NOMO-1 treated with dmso at 0.1 percent for 144 hours (cell line): ENCODE results near the gene FHL1.
"Not testable (repeated sequence)": the region's sequence is repeated elsewhere in the genome, so short reads cannot be mapped to it uniquely, and the experiment has no call there.

ENCODE experiments used
- DNase-seq: peaks from one replicate; lab custom pipeline; 2025; ENCODE audit not compliant: unreplicated experiment; lab: John Stamatoyannopoulos, UW

Gene FHL1

DNA sequence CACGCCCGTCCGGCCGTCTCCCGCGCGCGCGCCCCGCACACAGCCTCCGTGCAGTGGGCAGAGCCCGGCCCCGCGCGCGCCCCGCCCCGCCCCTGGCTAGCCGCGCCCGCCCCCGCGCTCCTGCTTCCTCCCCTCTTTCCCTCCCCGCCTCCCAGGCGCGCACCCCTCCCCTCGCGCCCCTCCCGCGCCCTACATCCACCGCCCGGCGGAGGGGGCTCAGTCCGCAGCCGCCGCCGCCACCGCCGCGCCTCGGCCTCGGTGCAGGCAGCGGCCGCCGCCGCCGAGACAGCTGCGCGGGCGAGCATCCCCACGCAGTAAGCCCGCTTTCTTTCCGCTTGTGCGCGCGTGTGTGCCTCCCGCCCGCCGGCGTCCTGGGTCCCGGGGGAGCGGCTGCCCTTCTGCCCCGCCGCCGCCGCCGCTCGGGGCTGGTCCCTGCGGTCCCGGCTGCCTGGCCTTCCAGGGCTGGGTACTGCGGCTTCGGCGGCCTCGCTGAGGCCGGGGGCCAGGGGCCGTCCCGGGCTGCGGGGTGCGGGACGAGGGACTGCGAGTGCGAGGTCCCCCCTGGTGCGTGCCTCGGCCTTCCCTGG is at the start of gene FHL1:
FHL1 (plus strand) TSS at position 219 of the 587 bp plus-strand sequence.
- DNase-seq: no peak

DNA sequence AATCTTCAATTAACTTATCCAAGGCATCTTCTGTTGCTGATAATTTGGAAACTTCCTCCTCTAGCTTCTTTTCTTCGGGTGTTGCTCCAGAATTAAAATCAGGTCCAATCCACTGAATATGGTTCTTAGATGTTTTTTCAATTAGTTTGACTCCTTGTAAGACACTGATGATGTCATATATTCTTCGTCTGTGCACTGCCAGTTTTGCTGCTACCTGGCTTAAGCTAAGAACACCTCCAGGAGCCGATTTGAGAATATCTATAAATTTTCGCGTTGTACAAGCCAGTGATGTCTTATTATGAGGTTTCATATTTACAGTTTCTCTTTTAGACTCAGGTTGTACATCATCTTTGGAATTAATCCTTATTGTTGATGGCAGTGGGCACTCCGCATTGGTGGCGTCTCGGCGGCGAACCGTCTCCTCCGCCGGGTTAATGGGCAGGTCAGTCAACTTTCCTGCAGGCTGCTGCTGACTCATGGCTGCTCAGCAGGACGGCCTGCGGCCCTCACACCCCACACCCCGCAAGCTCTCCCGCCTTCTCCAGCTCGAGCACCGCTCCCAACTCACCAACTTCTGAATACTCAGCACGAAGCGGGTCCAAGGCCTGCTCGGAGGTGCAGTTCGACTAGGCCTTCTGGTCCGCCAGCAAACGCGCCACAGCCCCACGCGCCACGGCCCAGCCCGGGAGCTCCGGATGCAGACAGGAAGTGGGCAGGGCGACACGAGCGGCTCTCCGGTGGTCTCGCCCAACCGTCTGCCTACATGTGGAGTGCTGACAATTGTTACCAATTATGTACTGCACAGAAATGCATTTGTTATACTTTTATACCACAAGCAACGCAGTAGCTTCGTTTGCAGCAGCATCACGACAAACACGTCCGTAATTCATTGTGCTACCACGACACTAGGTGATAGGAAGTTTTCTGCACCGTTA is 49.2 kb upstream of the FHL1 start:
- DNase-seq: no peak

DNA sequence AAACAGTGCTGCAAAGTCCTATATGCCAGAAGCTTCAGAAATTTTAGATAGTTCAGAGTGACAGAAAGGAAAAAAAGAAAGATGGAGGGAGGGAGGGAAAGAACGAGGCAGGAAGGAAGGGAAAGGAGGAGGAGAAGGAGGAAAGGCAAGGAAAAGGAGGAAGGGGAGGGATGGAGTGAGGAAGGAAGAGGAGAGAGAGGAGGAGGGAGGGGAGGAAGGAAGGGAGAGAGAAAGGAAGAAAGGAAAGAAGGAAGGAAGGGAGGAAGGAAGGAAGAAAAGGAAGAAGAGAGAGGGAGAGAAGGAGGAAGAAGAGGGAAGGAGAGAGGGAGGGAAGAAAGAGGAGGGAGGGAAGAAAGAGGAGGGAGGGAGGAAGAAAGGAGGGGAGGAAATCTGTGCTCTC is 42.4 kb upstream of the FHL1 start:
- no peak for DNase-seq

DNA sequence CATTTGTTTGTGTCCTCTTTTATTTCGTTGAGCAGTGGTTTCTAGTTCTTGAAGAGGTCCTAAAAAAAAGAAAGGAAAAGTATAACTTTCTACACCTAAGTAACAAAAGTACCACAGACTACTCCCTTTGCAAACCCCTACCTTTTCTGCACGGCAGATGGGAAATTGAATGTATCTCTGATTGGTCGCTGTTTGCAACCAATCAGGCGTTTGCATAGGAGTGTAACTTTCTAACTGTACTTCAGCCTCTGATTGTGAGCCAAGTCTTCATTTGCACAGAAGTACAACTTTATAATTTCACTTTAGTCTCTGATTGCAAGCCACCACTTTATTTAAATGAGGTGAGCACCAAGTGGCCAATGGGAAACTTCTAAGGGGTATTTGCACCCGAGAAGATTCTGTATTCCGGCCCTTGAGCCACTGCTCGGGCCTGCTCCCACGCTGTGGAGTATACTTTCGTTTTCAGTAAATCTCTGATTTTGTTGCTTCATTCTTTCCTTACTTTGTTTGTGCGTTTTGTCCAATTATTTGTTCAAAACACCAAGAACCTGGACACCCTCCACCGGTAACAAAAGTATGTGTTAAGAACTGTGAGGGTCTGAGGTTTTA is 40.3 kb upstream of the FHL1 start:
- DNase-seq: no peak

DNA sequence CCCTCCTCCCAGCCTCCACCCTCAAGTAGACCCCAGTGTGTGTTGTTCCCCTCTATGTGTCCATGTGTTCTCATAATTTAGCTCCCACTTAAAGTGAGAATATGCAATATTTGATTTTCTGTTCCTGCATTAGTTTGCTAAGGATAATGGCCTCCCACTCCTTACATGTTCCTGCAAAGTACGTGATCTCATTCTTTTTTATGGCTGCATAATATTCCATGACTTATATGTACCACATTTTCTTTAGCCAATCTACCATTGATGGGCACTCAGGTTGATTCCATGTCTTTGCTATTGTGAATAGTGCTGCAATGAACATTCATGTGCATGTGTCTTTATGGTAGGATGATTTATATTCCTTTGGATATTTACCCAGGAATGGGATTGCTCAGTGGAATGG is 38.4 kb upstream of the FHL1 start:
- DNase-seq: not testable (repeated sequence)

DNA sequence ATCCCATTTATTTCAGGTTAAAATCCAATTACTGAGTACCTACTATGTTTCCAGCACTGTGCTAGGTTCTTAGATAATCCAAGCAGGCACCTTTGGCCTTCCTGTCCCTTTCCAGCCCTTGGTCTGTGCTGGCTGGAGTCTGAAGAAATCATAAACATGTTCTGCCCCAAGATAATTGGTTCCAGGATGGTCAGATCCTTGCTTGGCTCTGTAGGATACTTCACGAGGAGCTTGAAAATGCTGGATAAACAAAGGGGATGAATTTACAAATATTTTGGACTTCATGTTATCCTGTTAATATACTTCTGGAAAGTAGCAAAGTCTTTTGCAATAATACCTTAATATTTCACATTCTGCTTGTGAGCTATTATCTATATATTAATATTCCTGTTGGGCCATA is 35.0 kb upstream of the FHL1 start:
- no peak for DNase-seq

DNA sequence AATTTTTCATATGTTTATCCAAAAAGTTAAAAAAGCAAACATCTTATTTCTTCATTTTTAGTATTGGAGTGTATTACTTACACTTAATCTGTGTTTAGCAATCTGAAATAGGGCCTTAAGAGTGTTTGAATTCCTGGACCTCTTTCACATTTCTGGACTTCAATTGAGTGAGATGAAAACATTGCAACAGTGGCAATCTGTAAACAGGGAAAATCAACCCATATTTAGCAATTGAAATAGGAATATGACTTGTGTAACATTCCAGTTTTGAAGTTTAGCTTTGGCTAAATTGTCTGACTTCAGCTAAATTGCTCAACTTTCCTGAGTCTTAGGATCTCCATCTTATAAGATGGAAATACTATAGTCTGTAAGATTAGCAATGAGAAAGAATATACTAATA is 34.6 kb upstream of the FHL1 start:
- no peak for DNase-seq

DNA sequence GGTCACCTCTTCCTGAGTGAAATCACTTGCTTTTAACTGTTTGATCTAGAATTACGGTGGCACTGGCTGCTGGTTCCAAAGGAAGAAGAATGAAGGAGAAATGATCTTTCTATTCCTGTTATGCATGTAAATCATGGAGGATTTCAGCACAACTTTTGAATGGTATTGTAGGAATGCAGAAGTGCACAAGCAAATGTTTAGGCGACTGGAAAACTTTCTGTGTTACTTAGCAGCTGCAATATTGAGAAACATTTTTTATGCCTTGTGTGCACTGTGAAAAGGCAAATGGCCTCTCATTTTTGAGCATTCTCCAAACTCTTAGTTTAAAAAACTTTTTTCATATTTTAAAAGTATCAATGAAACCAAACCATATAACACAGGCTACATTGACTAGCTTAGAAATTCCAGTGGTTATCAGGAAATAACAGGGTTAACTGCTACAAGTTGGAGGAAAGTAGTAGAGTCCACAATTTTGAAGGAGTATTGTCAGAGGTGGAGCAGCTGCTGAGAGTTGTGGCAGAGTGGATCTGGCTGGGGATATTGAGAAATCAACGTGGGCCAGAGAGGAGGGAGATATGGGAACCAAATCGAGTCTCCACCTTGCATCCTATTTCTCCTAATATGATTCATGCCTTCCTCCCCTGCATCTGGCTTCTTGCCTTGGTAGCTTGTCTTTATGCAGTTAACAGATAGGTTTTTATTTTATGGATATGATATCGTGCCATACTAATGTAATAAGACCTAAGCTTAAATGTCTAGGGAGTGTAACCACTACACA is 32.0 kb upstream of the FHL1 start:
- no peak for DNase-seq

DNA sequence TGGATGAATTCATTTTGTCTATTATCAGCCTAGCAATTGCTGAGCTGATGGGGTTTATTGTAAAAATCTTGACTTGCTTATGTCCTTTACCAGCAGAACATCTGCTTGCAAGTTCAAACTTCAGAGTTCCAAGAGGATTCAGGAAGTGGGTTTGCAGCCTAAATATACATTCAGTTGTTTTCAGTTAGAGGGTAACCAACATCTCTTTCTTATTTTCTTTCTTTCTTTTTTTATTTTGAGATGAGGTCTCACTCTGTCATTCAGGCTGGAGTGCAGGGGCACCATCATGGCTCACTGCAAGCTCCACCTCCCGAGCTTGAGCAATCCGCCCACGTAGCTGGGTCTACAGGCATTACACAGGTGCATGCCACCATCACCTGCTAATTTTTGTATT is 31.4 kb upstream of the FHL1 start:
- no peak for DNase-seq

DNA sequence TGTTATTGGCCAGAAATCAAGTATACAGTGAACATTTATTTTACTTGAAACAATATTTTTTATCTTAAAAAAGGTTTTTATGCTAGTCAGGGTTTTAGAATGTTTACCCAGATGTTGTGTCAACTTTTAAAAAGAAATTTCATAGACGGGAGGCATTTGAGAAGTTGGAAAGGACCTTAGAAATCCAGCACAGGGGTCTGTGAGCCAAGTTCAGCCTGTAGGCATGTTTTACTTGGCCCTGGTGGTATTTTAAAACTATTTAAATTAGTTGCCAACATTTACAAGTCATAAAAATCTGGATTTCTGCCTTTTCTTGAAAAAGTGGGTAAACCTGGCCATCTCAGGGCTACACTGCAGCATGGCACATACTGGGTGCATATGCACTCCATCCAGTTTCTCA is 25.5 kb upstream of the FHL1 start:
- DNase-seq: no peak

DNA sequence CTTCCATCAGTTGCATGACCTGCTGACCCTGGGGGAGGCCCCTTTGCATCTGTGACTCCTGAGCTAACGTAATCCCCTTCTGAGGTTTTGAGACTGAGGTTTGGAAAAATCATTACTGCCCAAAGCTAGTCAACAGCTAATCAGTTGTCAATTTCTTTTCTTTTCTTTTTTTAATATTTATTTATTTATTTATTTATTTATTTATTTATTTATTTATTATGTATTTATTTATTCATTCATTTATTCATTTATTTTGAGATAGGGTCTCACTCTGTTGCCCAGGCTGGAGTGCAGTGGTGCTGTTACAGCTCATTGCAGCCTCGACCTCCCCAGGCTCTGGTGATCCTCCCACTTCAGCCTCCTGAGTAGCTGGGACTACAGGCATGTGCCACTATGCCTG is 25.1 kb upstream of the FHL1 start:
- DNase-seq: no peak

DNA sequence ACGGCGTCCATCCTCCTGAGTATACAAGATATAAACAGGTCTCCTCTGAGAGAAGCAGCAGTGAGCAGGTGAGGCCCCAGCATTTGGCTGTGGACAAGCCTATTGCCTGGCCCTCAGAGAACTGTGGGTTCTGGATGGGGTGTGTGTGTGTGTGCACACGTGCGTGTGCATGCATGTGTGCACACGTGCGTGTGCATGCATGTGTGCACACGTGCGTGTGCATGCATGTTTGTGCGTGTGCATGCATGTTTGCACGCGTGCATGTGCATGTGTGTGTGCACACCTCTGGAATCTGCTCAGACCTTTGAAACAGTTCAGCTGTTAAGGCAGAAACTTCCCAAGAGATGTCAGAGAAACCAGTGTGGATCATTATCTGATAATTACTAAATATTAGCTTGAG is 22.2 kb upstream of the FHL1 start:
- no peak for DNase-seq

DNA sequence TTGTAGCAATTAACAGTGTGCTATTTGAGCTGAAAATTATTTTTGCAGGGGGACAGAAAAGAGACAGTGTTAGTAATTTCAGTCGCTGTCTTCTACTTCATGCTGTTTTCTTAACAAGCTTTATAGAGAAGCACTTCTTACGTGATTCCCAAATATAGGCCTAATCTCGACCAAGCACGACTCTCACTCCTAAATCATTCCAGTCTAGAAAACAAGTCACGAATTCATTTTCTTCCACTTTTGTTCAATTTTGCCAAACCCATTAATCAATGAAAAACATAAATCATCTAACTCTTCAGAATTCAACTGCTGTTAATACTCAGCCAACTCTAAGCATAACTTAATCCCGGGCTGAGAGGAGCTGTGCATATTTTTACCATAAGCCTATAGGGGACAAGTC is 21.0 kb upstream of the FHL1 start:
- DNase-seq: no peak

DNA sequence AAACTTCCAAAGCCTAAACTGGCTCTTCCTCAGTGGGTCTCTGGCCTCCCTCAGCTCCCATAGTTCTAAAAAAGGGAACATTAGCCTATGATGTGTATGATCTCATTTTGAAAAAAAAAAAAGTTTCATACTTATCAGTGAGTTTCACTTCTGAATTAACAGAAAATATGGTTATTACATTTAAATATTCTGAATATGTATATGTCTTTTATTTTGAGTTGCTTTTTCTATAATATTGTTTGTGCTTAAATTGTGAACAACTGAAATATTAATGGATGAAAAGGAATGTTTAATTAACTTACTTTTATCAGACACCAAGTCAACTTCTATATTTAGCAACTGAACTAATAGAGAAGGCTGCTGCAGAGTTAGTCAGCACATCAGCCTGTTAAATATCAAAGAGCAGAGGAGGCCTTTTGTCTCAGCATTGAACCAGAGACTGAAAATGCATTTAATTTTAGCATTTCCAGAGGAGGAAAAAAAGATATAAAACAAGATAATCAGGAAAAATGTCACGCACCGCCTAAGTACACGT is 20.4 kb upstream of the FHL1 start:
- DNase-seq: no peak

DNA sequence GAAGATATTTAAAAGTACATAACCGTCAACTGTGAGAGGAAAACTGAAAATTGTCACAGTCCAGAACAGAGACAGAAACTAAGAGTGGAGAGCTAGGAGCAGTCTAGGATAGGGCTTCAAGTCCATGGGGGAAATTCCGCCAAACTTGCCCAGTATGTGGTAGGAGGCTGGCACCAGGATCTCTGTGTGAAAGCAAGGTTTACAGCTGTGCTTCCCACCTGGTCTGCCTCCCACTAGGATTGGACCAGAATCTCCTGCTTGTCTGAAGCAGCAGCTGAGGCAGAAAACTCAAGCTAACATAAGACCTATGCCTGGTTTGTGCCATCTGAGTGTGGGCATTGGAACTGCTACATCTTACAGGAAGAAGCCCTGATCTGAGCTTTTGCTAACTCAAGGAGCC is 18.6 kb upstream of the FHL1 start:
- DNase-seq: no peak

DNA sequence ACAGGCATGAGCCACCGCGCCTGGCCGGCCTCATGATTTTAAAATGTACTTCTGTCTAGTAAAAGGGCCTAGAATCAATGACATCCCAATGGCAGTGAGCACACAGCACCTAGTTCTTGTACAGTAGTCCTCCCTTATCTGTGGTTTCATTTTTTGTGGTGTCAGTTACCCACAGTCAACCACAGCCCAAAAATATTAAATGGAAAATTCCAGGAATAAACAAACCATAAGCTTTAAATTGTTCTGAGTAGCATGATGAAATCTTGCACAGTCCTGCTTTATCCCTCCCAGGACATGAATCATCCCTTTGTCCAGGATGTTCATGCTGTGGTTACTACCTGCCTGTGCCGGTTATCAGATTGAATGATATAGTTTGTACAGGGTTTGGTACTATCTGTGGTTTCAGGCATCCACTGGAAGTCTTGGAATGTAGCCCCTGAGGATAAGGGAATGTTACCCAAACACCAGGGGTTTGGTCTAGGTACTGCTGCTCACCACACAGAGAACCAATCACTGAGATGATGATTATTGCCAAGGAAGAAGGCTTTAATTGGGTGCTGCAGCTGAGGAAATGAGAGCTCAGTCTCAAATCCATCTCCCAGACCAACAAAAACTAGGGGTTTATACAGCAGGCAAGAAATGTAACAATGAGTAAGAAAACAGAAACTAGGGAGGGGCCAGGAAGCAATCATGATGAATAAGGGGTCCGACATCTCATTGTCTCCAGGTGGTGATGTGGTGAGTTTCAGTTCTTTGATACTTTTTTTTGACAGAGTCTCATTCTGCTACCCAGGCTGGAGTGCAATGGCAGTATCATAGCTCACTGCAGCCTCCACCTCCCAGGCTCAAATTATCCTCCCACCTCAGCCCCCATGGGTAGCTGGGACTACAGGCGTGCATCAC is 16.2 kb upstream of the FHL1 start:
- no peak for DNase-seq

DNA sequence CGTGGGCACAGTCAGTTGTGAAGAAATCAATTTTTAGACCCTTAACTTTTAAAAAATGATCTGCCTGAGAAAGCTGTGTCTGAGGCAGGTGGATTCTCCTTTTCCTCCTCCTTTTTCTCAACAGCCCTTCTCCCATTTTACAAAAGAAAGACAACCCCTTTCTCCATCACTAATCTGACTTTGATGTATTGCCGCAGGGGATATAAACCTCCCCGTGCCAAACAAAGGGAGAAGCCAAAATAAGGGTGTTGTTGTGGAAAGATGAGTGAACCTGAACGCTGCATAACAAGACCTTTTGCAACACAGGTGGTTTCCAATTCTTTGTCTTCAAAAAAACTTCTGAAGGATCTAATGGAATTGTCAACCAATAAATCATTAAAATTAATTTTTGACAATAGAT is 8.4 kb upstream of the FHL1 start:
- DNase-seq: no peak

DNA sequence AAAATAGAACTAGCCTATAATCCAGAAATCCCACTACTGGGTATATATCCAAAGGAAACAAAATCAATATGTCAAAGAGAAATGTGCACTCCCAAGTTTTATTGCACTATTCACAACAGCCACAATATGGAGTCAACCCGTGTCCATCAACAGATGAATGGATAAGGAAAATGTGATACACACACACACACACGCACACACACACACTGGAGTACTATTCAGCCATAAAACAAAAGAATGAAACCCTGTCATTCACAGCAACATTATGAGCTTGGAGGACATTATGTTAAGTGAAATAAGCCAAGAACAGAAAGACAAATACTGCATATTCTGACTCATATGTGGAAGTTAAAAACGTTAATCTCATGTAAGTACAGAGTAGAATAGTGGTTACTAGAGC is 5.8 kb upstream of the FHL1 start:
- no peak for DNase-seq

DNA sequence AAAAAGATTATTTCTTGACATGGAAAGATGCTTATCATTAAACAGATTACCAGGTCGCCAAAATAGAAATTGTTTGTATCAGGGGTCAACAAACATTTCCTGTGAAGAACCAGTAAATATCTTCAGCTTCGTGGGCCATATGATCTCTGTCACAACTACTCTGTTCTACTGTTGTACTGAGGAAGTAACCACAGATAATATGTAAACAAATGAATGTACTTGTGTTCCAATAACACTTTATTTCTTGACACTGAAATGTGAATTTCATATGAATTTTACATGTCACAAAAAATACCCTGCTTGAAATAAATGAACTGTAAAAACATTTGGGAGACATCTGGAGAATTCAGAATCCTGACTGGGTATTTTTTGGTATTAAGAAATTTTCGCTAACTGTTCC is 4.7 kb upstream of the FHL1 start:
- DNase-seq: no peak

DNA sequence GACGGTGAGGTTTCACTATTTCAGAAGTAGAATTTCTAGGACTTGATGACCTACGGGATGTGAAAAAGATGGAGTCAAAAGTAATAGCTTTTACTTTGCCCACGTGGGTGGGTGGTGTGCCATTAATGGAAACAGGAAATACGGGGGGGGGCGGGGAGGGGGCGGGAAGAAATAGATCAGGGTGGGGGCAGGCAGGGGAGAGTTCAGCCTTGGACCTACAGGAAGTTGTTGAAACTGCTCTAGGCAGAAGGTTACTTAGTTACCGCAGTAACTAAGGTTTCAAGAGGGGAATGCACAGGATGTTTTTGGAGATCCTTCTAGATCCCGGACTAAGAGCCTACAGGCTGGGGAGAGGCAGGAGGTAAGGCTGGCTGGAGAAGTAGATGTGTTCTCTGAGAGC is 3.6 kb upstream of the FHL1 start:
- DNase-seq: no peak
